GM21529 (cell line): ENCODE measurements around the gene DOCK1.

Experiments
- ATAC-seq: cut with Tn5 transposase; IDR thresholded peaks from one replicate; pipeline ENCODE4 v1.9.1; 2021; ENCODE audit not compliant: unreplicated experiment

The DOCK1 gene

GRCh38 chr10:127033216-127034033 is 128.2 kb downstream of the DOCK1 start:
- ATAC-seq = no peak

GRCh38 chr10:127034034-127034633 is 128.9 kb downstream of the DOCK1 start:
- ATAC-seq = no peak

GRCh38 chr10:127034790-127035189 is 129.6 kb downstream of the DOCK1 start:
- ATAC-seq = no peak

- ATAC-seq = no peak
These were observed 130.6 kb downstream of the DOCK1 start for GRCh38 chr10:127035827-127036226.

GRCh38 chr10:127036987-127037386 is 131.8 kb downstream of the DOCK1 start:
- ATAC-seq = no peak

- ATAC-seq = no peak
These were observed 134.2 kb downstream of the DOCK1 start for GRCh38 chr10:127039435-127039834.

- no peak for ATAC-seq
These were observed 135.5 kb downstream of the DOCK1 start for GRCh38 chr10:127040756-127041155.

- no peak for ATAC-seq
These were observed 136.3 kb downstream of the DOCK1 start for GRCh38 chr10:127041552-127041951.

GRCh38 chr10:127043301-127043700 is 138.1 kb downstream of the DOCK1 start:
- ATAC-seq = no peak

- ATAC-seq = no peak
These were observed 139.0 kb downstream of the DOCK1 start for GRCh38 chr10:127044186-127044585.

GRCh38 chr10:127046975-127047877 is 142.0 kb downstream of the DOCK1 start:
- ATAC-seq = no peak

GRCh38 chr10:127047878-127048238 is 142.6 kb downstream of the DOCK1 start:
- ATAC-seq = no peak

- no peak for ATAC-seq
These were observed 143.4 kb downstream of the DOCK1 start for GRCh38 chr10:127048630-127049029.

GRCh38 chr10:127052001-127052400 is 146.8 kb downstream of the DOCK1 start:
- ATAC-seq = no peak

GRCh38 chr10:127055263-127055662 is 150.0 kb downstream of the DOCK1 start:
- no peak for ATAC-seq

GRCh38 chr10:127059314-127059713 is 154.1 kb downstream of the DOCK1 start:
- no peak for ATAC-seq

GRCh38 chr10:127063762-127064161 is 158.5 kb downstream of the DOCK1 start:
- no peak for ATAC-seq

GRCh38 chr10:127064474-127064873 is 159.2 kb downstream of the DOCK1 start:
- no peak for ATAC-seq

- ATAC-seq = no peak
These were observed 162.4 kb downstream of the DOCK1 start for GRCh38 chr10:127067542-127068194.

GRCh38 chr10:127068485-127068884 is 163.3 kb downstream of the DOCK1 start:
- ATAC-seq = no peak

GRCh38 chr10:127069436-127069835 is 164.2 kb downstream of the DOCK1 start:
- no peak for ATAC-seq
